Astrocyte (in vitro differentiated cells and primary cell): ENCODE data around the gene SLC8A3. TPM values are rescaled to one million over a fixed set of nuclear protein-coding genes. Genes with fewer than 3 reads are reported as not detected.

Experiments used
- DNase-seq: peaks from one replicate; pipeline ENCODE4 v3.0.0-alpha.2; 2010; ENCODE audit warnings: low read depth
- FAIRE-seq: peaks from 2 replicates; lab custom pipeline; 2011; peaks lifted over from hg19 to GRCh38; lab: Jason Lieb, UNC
- H2AFZ ChIP-seq: 2 replicates; pipeline ENCODE4 v1.6.0; 2012; ENCODE audit warnings: low read depth, low read length, inconsistent platforms
- H3K27ac ChIP-seq: 2 replicates; pipeline ENCODE4 v1.5.1; 2011; ENCODE audit warnings: low read depth, low read length, inconsistent platforms
- H3K27me3 ChIP-seq: 2 replicates; pipeline ENCODE4 v1.6.0; 2011; ENCODE audit warnings: low read length, inconsistent platforms; ENCODE audit not compliant: insufficient read depth
- H3K36me3 ChIP-seq: 2 replicates; pipeline ENCODE4 v1.5.1; 2011; ENCODE audit warnings: low read length, inconsistent platforms; ENCODE audit not compliant: insufficient read depth
- H3K4me1 ChIP-seq: 2 replicates; pipeline ENCODE4 v1.5.1; 2011; ENCODE audit warnings: low read length, inconsistent platforms; ENCODE audit not compliant: insufficient read depth
- H3K4me2 ChIP-seq: 2 replicates; pipeline ENCODE4 v1.6.0; 2012; ENCODE audit warnings: low read length, inconsistent platforms
- H3K4me3 ChIP-seq: 2 replicates; pipeline ENCODE4 v1.5.1; 2011; ENCODE audit warnings: low read depth, mild to moderate bottlenecking, low read length, inconsistent platforms; ENCODE audit not compliant: insufficient read depth
- H3K79me2 ChIP-seq: 2 replicates; pipeline ENCODE4 v1.6.0; 2012; ENCODE audit warnings: mild to moderate bottlenecking, low read length, inconsistent platforms; ENCODE audit not compliant: insufficient read depth
- H3K9ac ChIP-seq: 2 replicates; pipeline ENCODE4 v1.6.0; 2012; ENCODE audit warnings: mild to moderate bottlenecking, low read length, inconsistent platforms
- H3K9me3 ChIP-seq: 2 replicates; pipeline ENCODE4 v1.5.1; 2012; ENCODE audit warnings: low read depth, mild to moderate bottlenecking, low read length, inconsistent platforms; ENCODE audit not compliant: insufficient read depth
- H4K20me1 ChIP-seq: 2 replicates; pipeline ENCODE4 v1.6.0; 2012; ENCODE audit warnings: low read length, inconsistent platforms; ENCODE audit not compliant: insufficient read depth
- H3K27ac Mint-ChIP-seq: one replicate; pipeline ENCODE4 v1.8.0; 2021; ENCODE audit warnings: mild to moderate bottlenecking, mixed read lengths; ENCODE audit not compliant: unreplicated experiment
- H3K27me3 Mint-ChIP-seq: one replicate; pipeline ENCODE4 v1.8.0; 2021; ENCODE audit warnings: low read depth, mixed read lengths; ENCODE audit not compliant: unreplicated experiment
- H3K36me3 Mint-ChIP-seq: one replicate; pipeline ENCODE4 v1.8.0; 2021; ENCODE audit warnings: low read depth, mixed read lengths; ENCODE audit not compliant: unreplicated experiment
- H3K4me1 Mint-ChIP-seq: one replicate; pipeline ENCODE4 v1.8.0; 2021; ENCODE audit warnings: low read depth, mixed read lengths; ENCODE audit not compliant: unreplicated experiment
- H3K4me3 Mint-ChIP-seq: one replicate; pipeline ENCODE4 v1.8.0; 2021; ENCODE audit warnings: mild to moderate bottlenecking, moderate library complexity, mixed read lengths; ENCODE audit not compliant: unreplicated experiment
- H3K9me3 Mint-ChIP-seq: one replicate; pipeline ENCODE4 v1.8.0; 2021; ENCODE audit warnings: mild to moderate bottlenecking, mixed read lengths; ENCODE audit not compliant: unreplicated experiment
- CTCF ChIP-seq: IDR thresholded peaks from 2 replicates; pipeline ENCODE4 v1.5.1; 2011; ENCODE audit warnings: low read depth, mild to moderate bottlenecking, inconsistent platforms, low read length, moderate library complexity; ENCODE audit not compliant: insufficient read depth
- EZH2 ChIP-seq: IDR thresholded peaks from 2 replicates; pipeline ENCODE4 v1.6.1; 2012; ENCODE audit warnings: mild to moderate bottlenecking, low read length, inconsistent platforms; ENCODE audit not compliant: insufficient read depth
- total RNA-seq: library from RNA; stranded (reverse); gene quantifications from 2 replicates; pipeline ENCODE4 v1.2.1, GENCODE V29; 2021

The SLC8A3 gene
- total RNA-seq, 1 donor from 2014 or later = 0.45 TPM

GRCh38 chr14:70140614-70141013, 48.1 kb downstream of the SLC8A3 start:
- Histone ChIP-seq H3K9me3 (no peaks in the 10 kb centered on the region), H3K27ac (no peak overlapping the region), H2AFZ (no peak overlapping the region), H3K79me2 (no peaks in the 10 kb centered on the region), H3K27me3 (no peaks in the 10 kb centered on the region), H3K9ac (no peak overlapping the region), H3K4me1 (no peaks in the 10 kb centered on the region), H3K4me3 (no peak overlapping the region), H4K20me1 (no peaks in the 10 kb centered on the region), H3K36me3 (no peaks in the 10 kb centered on the region), H3K4me2 (no peak overlapping the region)
- TF ChIP-seq EZH2 (no peak), CTCF (no peak)
- no peaks in the 10 kb centered on the region for H3K9me3 Mint-ChIP-seq
- no peak for DNase-seq
- H3K27me3 Mint-ChIP-seq = peaks cover 37% of the 10 kb centered on the region
- no peaks in the 10 kb centered on the region for H3K4me1 Mint-ChIP-seq
- FAIRE-seq = no peak
- H3K4me3 Mint-ChIP-seq = no peak overlapping the region
- H3K36me3 Mint-ChIP-seq = no peaks in the 10 kb centered on the region
- no peak overlapping the region for H3K27ac Mint-ChIP-seq

- Histone ChIP-seq H3K4me1 (no peaks in the 10 kb centered on the region), H3K4me3 (no peak overlapping the region), H3K36me3 (no peaks in the 10 kb centered on the region), H2AFZ (no peak overlapping the region), H3K4me2 (no peak overlapping the region), H4K20me1 (no peaks in the 10 kb centered on the region), H3K27me3 (no peaks in the 10 kb centered on the region), H3K79me2 (no peaks in the 10 kb centered on the region), H3K9ac (no peak overlapping the region), H3K27ac (no peak overlapping the region), H3K9me3 (no peaks in the 10 kb centered on the region)
- H3K36me3 Mint-ChIP-seq = no peaks in the 10 kb centered on the region
- FAIRE-seq = no peak
- H3K9me3 Mint-ChIP-seq = no peaks in the 10 kb centered on the region
- no peak overlapping the region for H3K27ac Mint-ChIP-seq
- no peak for TF ChIP-seq EZH2
- no peak for TF ChIP-seq CTCF
- H3K4me3 Mint-ChIP-seq = no peak overlapping the region
- peaks cover 39% of the 10 kb centered on the region for H3K27me3 Mint-ChIP-seq
- no peaks in the 10 kb centered on the region for H3K4me1 Mint-ChIP-seq
- DNase-seq = no peak
Observed at GRCh38 chr14:70139384-70139783, 49.4 kb downstream of the SLC8A3 start.

GRCh38 chr14:70137788-70138187, 51.0 kb downstream of the SLC8A3 start:
- H3K4me3 Mint-ChIP-seq = no peak overlapping the region
- no peaks in the 10 kb centered on the region for H3K9me3 ChIP-seq
- FAIRE-seq (no peak), DNase-seq (no peak)
- H3K27ac ChIP-seq = no peak overlapping the region
- TF ChIP-seq EZH2 = no peak
- TF ChIP-seq CTCF = no peak
- no peak overlapping the region for H3K4me2 ChIP-seq
- no peaks in the 10 kb centered on the region for H3K4me1 ChIP-seq
- peaks cover 41% of the 10 kb centered on the region for H3K27me3 Mint-ChIP-seq
- H2AFZ ChIP-seq = no peak overlapping the region
- H3K79me2 ChIP-seq = no peaks in the 10 kb centered on the region
- H3K4me1 Mint-ChIP-seq = no peaks in the 10 kb centered on the region
- no peaks in the 10 kb centered on the region for H3K9me3 Mint-ChIP-seq
- H4K20me1 ChIP-seq = no peaks in the 10 kb centered on the region
- no peak overlapping the region for H3K4me3 ChIP-seq
- no peaks in the 10 kb centered on the region for H3K27me3 ChIP-seq
- no peaks in the 10 kb centered on the region for H3K36me3 Mint-ChIP-seq
- H3K9ac ChIP-seq = no peak overlapping the region
- no peaks in the 10 kb centered on the region for H3K36me3 ChIP-seq
- H3K27ac Mint-ChIP-seq = no peak overlapping the region
